SK-N-SH treated with all-trans-retinoic acid at 6 μM for 48 hours (cell line): ENCODE measurements around the gene KCNIP2.

Experiments
- BACH2 ChIP-seq: fragments of 250-450 bp; sonication (Bioruptor Pico); IDR thresholded peaks from 2 replicates; pipeline ENCODE4 v1.9.0; 2021; ENCODE audit warnings: mild to moderate bottlenecking, borderline replicate concordance
- CSRNP3 ChIP-seq: fragments of 250-450 bp; sonication (Bioruptor Pico); IDR thresholded peaks from 2 replicates; pipeline ENCODE4 v1.5.1; 2021; ENCODE audit warnings: mild to moderate bottlenecking, moderate library complexity
- ISL1 ChIP-seq: fragments of 250-450 bp; sonication (Bioruptor Pico); IDR thresholded peaks from 2 replicates; pipeline ENCODE4 v2.1.2; 2022; ENCODE audit warnings: mild to moderate bottlenecking, moderate library complexity
- RARB ChIP-seq: fragments of 250-450 bp; sonication (Bioruptor Pico); IDR thresholded peaks from 2 replicates; pipeline ENCODE4 v1.8.0; 2021; ENCODE audit warnings: mild to moderate bottlenecking, moderate library complexity
- ZFP3 ChIP-seq: fragments of 250-450 bp; sonication (Bioruptor Pico); IDR thresholded peaks from 2 replicates; pipeline ENCODE4 v1.5.0; 2020; ENCODE audit warnings: mild to moderate bottlenecking, moderate library complexity
- ZFP30 ChIP-seq: fragments of 450-650 bp; formaldehyde crosslinking; IDR thresholded peaks from 2 replicates; pipeline ENCODE4 v1.5.0; 2022; ENCODE audit warnings: mild to moderate bottlenecking, moderate library complexity
- ZNF70 ChIP-seq: fragments of 450-650 bp; formaldehyde crosslinking; IDR thresholded peaks from 2 replicates; pipeline ENCODE4 v1.5.0; 2020; ENCODE audit warnings: mild to moderate bottlenecking, moderate library complexity
- TF ChIP-seq, protein P1 (sequence below): fragments of 250-450 bp; sonication (Bioruptor Pico); IDR thresholded peaks from 2 replicates; pipeline ENCODE4 v1.8.0; 2020; ENCODE audit warnings: mild to moderate bottlenecking, moderate library complexity, borderline replicate concordance

GRCh38 chr10:101782811-101783735 lies 60.5 kb downstream of the KCNIP2 start, which contains the start of gene NPM3:
- TF ChIP-seq RARB (CRISPR knock-in tag) (no peak), CSRNP3 (no peak), ZFP30 (CRISPR knock-in tag) (no peak), ZFP3 (CRISPR knock-in tag) (no peak), BACH2 (no peak), ISL1 (CRISPR knock-in tag) (no peak), ZNF70 (CRISPR knock-in tag) (no peak)
- TF ChIP-seq, protein P1, sequence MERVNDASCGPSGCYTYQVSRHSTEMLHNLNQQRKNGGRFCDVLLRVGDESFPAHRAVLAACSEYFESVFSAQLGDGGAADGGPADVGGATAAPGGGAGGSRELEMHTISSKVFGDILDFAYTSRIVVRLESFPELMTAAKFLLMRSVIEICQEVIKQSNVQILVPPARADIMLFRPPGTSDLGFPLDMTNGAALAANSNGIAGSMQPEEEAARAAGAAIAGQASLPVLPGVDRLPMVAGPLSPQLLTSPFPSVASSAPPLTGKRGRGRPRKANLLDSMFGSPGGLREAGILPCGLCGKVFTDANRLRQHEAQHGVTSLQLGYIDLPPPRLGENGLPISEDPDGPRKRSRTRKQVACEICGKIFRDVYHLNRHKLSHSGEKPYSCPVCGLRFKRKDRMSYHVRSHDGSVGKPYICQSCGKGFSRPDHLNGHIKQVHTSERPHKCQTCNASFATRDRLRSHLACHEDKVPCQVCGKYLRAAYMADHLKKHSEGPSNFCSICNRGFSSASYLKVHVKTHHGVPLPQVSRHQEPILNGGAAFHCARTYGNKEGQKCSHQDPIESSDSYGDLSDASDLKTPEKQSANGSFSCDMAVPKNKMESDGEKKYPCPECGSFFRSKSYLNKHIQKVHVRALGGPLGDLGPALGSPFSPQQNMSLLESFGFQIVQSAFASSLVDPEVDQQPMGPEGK (CRISPR knock-in tag), result no peak
